HG03108 (cell line): ENCODE measurements around the gene SPIN2A.
"Not testable (repeated sequence)": the region's sequence is repeated elsewhere in the genome, so short reads cannot be mapped to it uniquely, and the experiment has no call there.

Experiments used
- ATAC-seq: cut with Tn5 transposase; IDR thresholded peaks from one replicate; pipeline ENCODE4 v1.9.1; 2021; ENCODE audit warnings: moderate library complexity; ENCODE audit not compliant: unreplicated experiment

SPIN2A gene

DNA sequence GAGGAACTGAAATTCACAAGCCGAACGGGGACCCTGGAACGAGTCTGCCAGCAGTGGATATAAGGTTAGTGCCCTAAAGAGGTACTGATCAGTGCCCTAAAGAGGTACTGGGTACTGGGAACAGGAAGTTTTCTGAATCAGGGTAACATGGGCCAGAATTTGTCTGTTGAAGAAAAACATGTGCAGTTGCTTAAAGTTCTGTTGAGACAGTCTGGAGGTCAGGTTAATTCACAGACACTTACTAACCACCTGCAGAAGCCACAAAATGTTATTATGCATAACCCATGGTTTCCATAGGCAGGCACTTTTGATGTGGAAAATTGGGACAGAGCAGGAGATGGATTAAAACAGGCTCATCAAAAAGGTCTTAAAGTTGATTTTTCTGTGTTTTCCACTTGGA lies 33.7 kb downstream of the SPIN2A start:
- no peak for ATAC-seq

DNA sequence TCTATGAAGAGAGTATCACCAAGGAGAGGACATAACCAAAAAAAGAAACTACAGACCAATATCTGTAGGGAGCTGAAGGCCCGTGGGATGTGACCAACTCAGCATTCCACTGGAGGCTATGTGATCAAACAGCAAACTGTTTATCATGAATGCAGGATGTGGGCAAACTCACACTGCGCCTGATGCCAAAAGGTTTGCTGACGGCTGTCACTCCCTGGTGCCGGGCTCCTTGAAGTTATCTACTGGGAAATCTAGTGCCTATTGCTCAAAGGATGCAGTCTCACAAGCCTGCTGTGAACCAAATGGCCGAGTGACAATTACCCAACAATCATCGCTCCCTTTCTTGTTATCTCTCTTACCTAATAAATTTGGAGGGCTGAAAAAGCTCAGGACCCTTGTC lies 34.3 kb downstream of the SPIN2A start:
- ATAC-seq: not testable (repeated sequence)
